HG02943 (cell line): ENCODE measurements around the gene SRSF2.

ENCODE experiments used
- ATAC-seq: cut with Tn5 transposase; IDR thresholded peaks from one replicate; pipeline ENCODE4 v1.9.1; 2021; ENCODE audit warnings: mild to moderate bottlenecking, low read depth, moderate library complexity; ENCODE audit not compliant: unreplicated experiment

The SRSF2 gene

GRCh38 chr17:76685366-76685765, 51.8 kb downstream of the SRSF2 start:
- ATAC-seq: no peak

GRCh38 chr17:76684756-76685155, 52.4 kb downstream of the SRSF2 start:
- no peak for ATAC-seq
